ENCODE data around the gene IGF1R. TPM values are rescaled to one million over a fixed set of nuclear protein-coding genes. Genes with fewer than 3 reads are reported as not detected.
A peak's percentile ranks its signal among the peaks of the same experiment; 100 is the strongest.

IGF1R gene
- total and polyA plus RNA-seq, 2 experiments from 2014 or later: 10.8 to 42.9 TPM

DNA sequence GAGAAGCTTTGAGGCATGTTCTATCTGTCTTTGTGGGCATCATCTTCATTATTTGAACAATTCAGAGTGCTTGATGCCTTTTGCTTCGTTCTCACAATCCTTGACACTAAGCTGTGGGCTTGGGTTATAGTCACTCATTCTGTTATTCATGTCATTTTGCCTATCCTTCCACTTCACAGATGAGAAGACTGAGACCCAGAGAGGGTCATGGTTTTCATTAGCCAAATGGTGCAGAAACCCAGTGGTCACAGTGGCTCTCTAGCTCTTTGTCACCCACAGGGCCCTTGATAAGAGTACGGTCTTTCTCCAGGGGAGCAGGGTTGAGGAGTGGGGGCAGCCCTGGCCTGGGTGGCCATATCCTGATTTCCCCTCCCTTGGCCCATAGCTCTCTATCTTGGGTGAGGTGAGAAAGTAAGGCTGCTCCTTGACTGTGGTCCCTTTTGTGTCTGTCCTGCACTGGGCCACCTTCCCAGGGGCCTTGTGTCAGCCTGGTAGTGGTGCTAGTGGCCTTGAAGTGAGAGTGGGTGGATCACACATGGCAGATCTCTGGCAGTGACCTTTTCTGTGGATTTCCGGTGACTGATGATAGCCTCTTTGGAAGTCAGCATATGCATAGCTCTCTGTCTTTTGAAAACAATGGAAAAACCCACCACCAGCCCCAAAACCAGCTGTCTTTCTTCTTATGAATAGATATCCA is 130.1 kb downstream of the IGF1R start:
- TF ChIP-seq EZH2phosphoT487 (IDR thresholded peaks at IDR 0.05; ENCODE audit: low read depth, severe bottlenecking, unreplicated experiment) (no peak), EZH2 (IDR thresholded peaks at IDR 0.05; ENCODE audit: borderline replicate concordance) (no peak)
- TF ChIP-seq, protein P1, sequence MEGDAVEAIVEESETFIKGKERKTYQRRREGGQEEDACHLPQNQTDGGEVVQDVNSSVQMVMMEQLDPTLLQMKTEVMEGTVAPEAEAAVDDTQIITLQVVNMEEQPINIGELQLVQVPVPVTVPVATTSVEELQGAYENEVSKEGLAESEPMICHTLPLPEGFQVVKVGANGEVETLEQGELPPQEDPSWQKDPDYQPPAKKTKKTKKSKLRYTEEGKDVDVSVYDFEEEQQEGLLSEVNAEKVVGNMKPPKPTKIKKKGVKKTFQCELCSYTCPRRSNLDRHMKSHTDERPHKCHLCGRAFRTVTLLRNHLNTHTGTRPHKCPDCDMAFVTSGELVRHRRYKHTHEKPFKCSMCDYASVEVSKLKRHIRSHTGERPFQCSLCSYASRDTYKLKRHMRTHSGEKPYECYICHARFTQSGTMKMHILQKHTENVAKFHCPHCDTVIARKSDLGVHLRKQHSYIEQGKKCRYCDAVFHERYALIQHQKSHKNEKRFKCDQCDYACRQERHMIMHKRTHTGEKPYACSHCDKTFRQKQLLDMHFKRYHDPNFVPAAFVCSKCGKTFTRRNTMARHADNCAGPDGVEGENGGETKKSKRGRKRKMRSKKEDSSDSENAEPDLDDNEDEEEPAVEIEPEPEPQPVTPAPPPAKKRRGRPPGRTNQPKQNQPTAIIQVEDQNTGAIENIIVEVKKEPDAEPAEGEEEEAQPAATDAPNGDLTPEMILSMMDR (IDR thresholded peaks at IDR 0.05; ENCODE audit: poor library complexity): no peak
- H3K27ac ChIP-seq: no peak overlapping the region
- H3K4me1 ChIP-seq (ENCODE audit: insufficient read depth): peaks cover 16% of the 10 kb centered on the region
- 99% methylated on average over 3 of the region's 3 CpGs for WGBS (ENCODE audit: low lambda C conversion rate, missing lambda C conversion rate)
- no peak overlapping the region for H2AFZ ChIP-seq
- H3K9me3 ChIP-seq (ENCODE audit: low read depth): no peaks in the 10 kb centered on the region
- H3K36me3 ChIP-seq (replicated peaks; ENCODE audit: insufficient read depth, low read depth): no peaks in the 10 kb centered on the region
- peaks cover 5% of the 10 kb centered on the region for H4K20me1 ChIP-seq (ENCODE audit: insufficient read depth, poor library complexity, severe bottlenecking)
- no peaks in the 10 kb centered on the region for H3K9me2 ChIP-seq (replicated peaks; ENCODE audit: insufficient read depth)
- no peak overlapping the region for H3K4me2 ChIP-seq
- DNase-seq (ENCODE audit: low spot score): no peak
- H3K27me3 ChIP-seq: no peaks in the 10 kb centered on the region
- H3K79me2 ChIP-seq: peaks cover 85% of the 10 kb centered on the region
- no peak overlapping the region for H3K4me3 ChIP-seq

DNA sequence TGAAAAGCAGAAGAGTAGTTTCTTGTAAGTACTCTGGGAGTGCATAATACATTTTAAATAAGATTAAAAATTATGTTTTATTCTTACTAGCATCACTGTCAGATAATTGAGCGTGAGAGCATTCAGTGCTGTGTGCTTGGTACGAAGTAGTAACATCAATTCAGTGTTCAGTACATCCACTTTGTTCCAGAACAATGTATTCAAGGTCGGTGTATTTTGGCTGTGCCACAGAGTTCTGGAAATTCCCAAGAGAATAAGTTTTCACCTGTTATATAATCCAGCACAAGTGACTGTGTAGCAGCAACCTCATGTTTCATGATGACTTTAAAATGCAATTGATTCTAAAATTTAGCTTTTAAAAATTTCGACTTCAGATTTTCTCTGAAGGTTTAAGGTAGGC is 130.6 kb downstream of the IGF1R start:
- no peaks in the 10 kb centered on the region for H3K36me3 ChIP-seq (replicated peaks; ENCODE audit: insufficient read depth, low read depth)
- H3K4me2 ChIP-seq: no peak overlapping the region
- H3K9me3 ChIP-seq (ENCODE audit: low read depth): no peaks in the 10 kb centered on the region
- peaks cover 13% of the 10 kb centered on the region for H3K4me1 ChIP-seq (ENCODE audit: insufficient read depth)
- H3K27me3 ChIP-seq: no peaks in the 10 kb centered on the region
- peaks cover 83% of the 10 kb centered on the region for H3K79me2 ChIP-seq
- no peak for DNase-seq (ENCODE audit: low spot score)
- 98% methylated on average over 4 of the region's 4 CpGs for WGBS (ENCODE audit: low lambda C conversion rate, missing lambda C conversion rate)
- H2AFZ ChIP-seq: no peak overlapping the region
- no peak overlapping the region for H3K4me3 ChIP-seq
- H3K9me2 ChIP-seq (replicated peaks; ENCODE audit: insufficient read depth): no peaks in the 10 kb centered on the region
- TF ChIP-seq EZH2 (IDR thresholded peaks at IDR 0.05; ENCODE audit: borderline replicate concordance): no peak
- TF ChIP-seq, protein P1 (IDR thresholded peaks at IDR 0.05; ENCODE audit: poor library complexity): no peak
- no peak for TF ChIP-seq EZH2phosphoT487 (IDR thresholded peaks at IDR 0.05; ENCODE audit: low read depth, severe bottlenecking, unreplicated experiment)
- peaks cover 5% of the 10 kb centered on the region for H4K20me1 ChIP-seq (ENCODE audit: insufficient read depth, poor library complexity, severe bottlenecking)
- no peak overlapping the region for H3K27ac ChIP-seq

DNA sequence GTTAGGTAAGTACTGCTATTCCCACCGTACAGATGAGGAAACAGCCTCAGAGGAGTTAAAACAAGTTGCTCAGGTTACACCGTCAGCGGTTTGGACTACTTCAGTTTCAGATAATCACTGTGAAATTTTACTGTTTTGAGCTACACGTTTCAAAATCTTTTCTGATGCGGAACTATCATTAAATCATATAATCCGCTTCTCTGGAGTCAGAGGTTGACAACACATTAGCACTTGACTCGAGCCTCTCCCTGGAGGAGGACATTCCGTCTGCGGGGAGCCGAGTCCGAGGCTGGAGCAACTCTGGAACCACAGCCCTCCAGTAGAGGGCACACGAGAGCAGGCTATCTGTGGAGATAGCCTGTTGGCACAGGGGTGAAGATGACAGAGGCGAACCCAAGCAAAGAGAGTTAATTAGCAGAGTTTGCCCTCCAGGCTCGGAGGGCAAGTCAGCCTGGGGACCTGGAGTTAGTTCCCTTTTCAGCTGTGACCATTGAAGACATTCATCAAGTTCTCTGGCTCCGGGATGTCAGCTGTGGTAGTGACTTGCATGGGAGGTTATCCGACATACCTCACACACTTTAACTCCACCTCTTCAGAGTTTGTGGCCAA is 131.2 kb downstream of the IGF1R start:
- H3K4me1 ChIP-seq (ENCODE audit: insufficient read depth): peaks cover 13% of the 10 kb centered on the region
- peak overlapping the region; percentile 40 for H3K4me2 ChIP-seq
- peaks cover 5% of the 10 kb centered on the region for H4K20me1 ChIP-seq (ENCODE audit: insufficient read depth, poor library complexity, severe bottlenecking)

More for the DNA sequence above, 131.2 kb downstream of the IGF1R start:
- no peaks in the 10 kb centered on the region for H3K27me3 ChIP-seq
- no peak overlapping the region for H2AFZ ChIP-seq
- TF ChIP-seq EZH2 (IDR thresholded peaks at IDR 0.05; ENCODE audit: borderline replicate concordance): no peak
- TF ChIP-seq, protein P1 (IDR thresholded peaks at IDR 0.05; ENCODE audit: poor library complexity): peak; percentile 89
- peaks cover 84% of the 10 kb centered on the region for H3K79me2 ChIP-seq
- H3K4me3 ChIP-seq: no peak overlapping the region
- no peaks in the 10 kb centered on the region for H3K9me3 ChIP-seq (ENCODE audit: low read depth)
- H3K36me3 ChIP-seq (replicated peaks; ENCODE audit: insufficient read depth, low read depth): no peaks in the 10 kb centered on the region
- no peaks in the 10 kb centered on the region for H3K9me2 ChIP-seq (replicated peaks; ENCODE audit: insufficient read depth)
- peak; percentile 87 for DNase-seq (ENCODE audit: low spot score)
- 42% methylated on average over 16 of the region's 16 CpGs for whole genome bisulfite sequencing (ENCODE audit: low lambda C conversion rate, missing lambda C conversion rate)
- H3K27ac ChIP-seq: no peak overlapping the region
